ENCODE measurements around the gene CRYBB2.
"Not testable (repeated sequence)": the region's sequence is repeated elsewhere in the genome, so short reads cannot be mapped to it uniquely, and the experiment has no call there.

The CRYBB2 gene

GRCh38 chr22:25237503-25237902 is 18.1 kb downstream of the CRYBB2 start:
- no peak for DNase-seq

GRCh38 chr22:25238058-25238457 is 18.6 kb downstream of the CRYBB2 start:
- not testable (repeated sequence) for DNase-seq

- not testable (repeated sequence) for DNase-seq
These were observed 35.7 kb downstream of the CRYBB2 start for GRCh38 chr22:25255169-25255568.

GRCh38 chr22:25267567-25267966 is 48.1 kb downstream of the CRYBB2 start:
- DNase-seq = not testable (repeated sequence)

GRCh38 chr22:25268902-25269301 is 49.5 kb downstream of the CRYBB2 start:
- DNase-seq = not testable (repeated sequence)

GRCh38 chr22:25270061-25270460 is 50.6 kb downstream of the CRYBB2 start:
- not testable (repeated sequence) for DNase-seq

- not testable (repeated sequence) for DNase-seq
These were observed 53.8 kb downstream of the CRYBB2 start for GRCh38 chr22:25273231-25273630.

GRCh38 chr22:25273928-25274327 is 54.5 kb downstream of the CRYBB2 start:
- not testable (repeated sequence) for DNase-seq

- not testable (repeated sequence) for DNase-seq
These were observed 60.7 kb downstream of the CRYBB2 start for GRCh38 chr22:25280118-25280517.
